RWPE1 (cell line): ENCODE measurements around the gene PPOX.

Source experiments
- CTCF ChIA-PET: fragments of 350-600 bp; sonication (Branson Sonifier 250); formaldehyde crosslinking; extraction: SDS; loops from one replicate; lab custom pipeline; 2021; lab: Yijun Ruan, JAX
- POLR2A ChIA-PET: fragments of 400-600 bp; formaldehyde crosslinking; extraction: SDS; loops from one replicate; lab custom pipeline; 2020; ENCODE audit warnings: antibody characterized with exemption; ENCODE audit not compliant: low non-redundant PET; lab: Yijun Ruan, JAX
- DNase-seq: peaks from one replicate; pipeline ENCODE4 v3.0.0; 2012; ENCODE audit warnings: low spot score
- H3K27ac ChIP-seq: fragments of 450-650 bp; 2 replicates; pipeline ENCODE4 v1.5.1; 2017
- CTCF ChIP-seq: fragments of 450-650 bp; conservative IDR thresholded peaks from 2 replicates; pipeline ENCODE4 v1.5.1; 2017; ENCODE audit warnings: low read depth, mild to moderate bottlenecking

PPOX gene

DNA sequence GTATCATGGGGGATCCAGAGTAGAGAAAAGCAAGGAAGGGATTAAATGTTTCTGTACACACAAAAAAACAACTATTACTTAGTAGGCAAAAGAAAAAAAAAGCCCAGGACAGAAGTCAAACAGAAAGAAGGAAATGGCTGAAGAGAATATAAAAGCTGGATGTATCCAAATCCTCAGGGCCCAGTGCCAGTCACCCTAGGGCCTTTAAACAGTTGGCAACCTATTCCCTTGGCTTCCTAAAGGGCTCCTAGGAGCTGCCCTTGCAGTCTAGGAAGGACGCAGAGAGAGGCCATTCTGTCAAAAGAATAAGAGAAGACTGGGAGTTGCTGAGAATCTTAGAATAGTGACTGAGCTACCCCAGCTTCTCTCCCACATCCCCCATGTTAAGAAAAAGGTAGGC, 6.1 kb downstream of the PPOX start:
- CTCF ChIA-PET: no interaction called here
- H3K27ac ChIP-seq: no peak overlapping the region
- no peak for TF ChIP-seq CTCF
- no peak for DNase-seq
- POLR2A ChIA-PET: no interaction called here

DNA sequence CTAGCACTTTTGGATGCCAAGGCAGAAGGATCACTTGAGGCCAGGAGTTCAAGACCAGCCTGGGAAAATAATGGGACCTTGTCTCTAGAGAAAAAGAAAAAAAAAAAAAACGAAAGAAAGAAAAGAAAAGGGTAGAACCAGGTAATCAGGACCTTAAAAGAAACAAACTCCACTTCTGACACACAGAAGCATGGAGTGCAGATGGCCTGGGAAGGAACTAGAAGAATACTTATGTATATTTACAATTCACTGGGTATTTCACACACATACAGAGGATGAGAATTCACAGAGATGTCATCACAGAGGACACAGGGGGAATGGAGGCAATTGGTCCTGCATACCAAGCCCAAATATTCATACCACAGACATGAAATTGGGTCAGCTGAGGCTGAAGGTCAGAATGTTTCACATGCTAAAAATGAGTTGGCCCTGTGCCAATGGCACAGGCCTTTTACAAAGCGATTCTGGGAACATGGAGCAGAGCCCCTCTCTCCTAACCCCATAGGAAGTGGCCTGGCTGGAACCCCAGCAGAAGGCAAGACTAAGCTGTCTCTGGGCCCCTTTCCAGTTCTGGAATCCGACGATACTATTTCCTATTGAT, 6.7 kb downstream of the PPOX start:
- ChIA-PET POLR2A (no interaction called here), CTCF (no interaction called here)
- H3K27ac ChIP-seq: no peak overlapping the region
- DNase-seq: no peak
- no peak for TF ChIP-seq CTCF

DNA sequence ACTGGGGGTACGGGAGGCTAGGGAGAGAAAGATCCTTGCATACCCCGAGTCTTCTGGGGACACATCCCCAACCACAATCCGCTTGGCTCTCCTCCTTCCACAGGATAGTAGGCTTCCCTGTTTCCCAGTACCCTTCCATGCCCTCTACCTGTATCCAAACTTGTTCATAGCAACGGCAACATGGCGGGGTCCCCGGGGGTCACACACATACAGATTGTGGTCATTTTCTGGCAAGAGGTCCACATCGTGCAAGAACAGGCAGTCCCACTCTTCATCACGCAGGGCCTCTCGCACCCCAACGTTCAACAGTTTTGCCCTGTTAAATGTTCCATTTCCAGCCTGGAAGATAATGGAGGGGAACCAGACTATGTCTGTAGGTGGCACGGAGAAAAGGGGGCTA, 7.5 kb downstream of the PPOX start:
- TF ChIP-seq CTCF: no peak
- ChIA-PET POLR2A (interaction anchor here (0.7 kb wide), 1 partner anchor 69 kb away, joined by 3 read pairs; no protein-coding TSS in a partner anchor), CTCF (interaction anchor here (0.6 kb wide), 1 partner anchor 335 kb away, joined by 7 read pairs; no protein-coding TSS in a partner anchor)
- DNase-seq: no peak
- peak overlapping the region; percentile 1; the same call in 1 of the 2 replicates for H3K27ac ChIP-seq

DNA sequence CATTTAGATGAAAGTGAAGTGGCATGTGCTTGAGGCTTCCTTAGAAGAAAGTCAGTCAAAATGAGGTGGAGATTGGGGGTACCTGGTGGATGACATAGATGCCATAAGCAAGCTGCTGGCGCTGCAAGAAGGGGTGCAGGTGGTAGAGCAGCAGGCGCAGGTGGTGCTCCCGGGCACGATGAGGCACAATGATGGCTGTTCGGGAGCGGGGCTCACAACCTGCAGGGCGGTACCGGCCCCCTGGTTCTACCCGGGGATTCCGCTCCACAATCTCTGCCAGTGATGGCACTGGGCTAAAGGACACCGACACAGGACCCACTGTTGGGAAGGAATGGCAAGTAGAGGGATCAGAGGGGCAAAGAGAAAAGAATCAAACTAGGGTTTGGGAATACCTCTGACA, 8.7 kb downstream of the PPOX start:
- ChIA-PET CTCF (interaction anchor here (1.1 kb wide), 1 partner anchor 237 kb away, joined by 3 read pairs; no protein-coding TSS in a partner anchor), POLR2A (no interaction called here)
- no peak for TF ChIP-seq CTCF
- no peak for DNase-seq
- no peak overlapping the region for H3K27ac ChIP-seq

DNA sequence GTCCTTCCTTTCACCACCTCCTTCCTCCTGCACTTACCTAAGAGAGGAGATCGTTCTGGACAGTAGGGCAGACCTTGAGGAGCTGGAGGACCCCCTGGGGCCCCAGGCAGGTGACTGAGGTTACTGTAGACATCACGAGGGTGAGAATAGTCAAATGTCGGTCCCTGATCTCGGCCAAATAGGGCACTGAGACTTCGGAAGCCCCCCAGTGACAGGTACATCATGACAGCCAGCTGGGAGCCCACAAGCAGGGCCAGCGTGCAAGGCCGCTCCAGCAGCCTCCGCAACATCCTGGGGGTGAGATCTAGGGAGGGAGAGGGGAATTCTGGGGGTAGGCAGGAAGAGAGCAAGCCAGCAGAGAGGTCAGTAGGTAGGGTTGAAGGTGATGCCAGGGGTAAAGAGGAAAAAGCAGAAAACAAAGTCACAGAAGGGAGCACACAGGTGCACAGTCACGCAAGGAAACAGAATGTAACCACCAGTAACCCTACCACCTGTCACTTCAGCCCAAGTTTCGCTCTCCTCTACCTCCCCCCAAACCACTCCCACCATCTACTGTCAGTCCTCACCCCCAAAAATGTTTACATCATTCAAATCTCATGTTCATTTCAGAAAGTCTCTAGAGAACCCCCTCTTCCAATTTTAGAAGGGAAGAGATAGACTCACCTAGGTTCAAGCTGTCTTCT, 9.7 kb downstream of the PPOX start:
- ChIA-PET CTCF (interaction anchor here (0.7 to 1.1 kb wide), 2 partner anchors 102 to 236 kb away, joined by 3 read pairs; no protein-coding TSS in a partner anchor), POLR2A (no interaction called here)
- no peak for DNase-seq
- H3K27ac ChIP-seq: no peak overlapping the region; the same call in none of the 2 replicates
- TF ChIP-seq CTCF: no peak

GRCh38 chr1:161176468-161177111, 10.4 kb downstream of the PPOX start:
- no peak for TF ChIP-seq CTCF
- peak; percentile 17 for DNase-seq
- peak overlapping the region; percentile 74 for H3K27ac ChIP-seq
- CTCF ChIA-PET: interaction anchor here (0.7 to 1.0 kb wide), 2 partner anchors 19 to 103 kb away, joined by 3 read pairs; no protein-coding TSS in a partner anchor
- POLR2A ChIA-PET: no interaction called here
